ENCODE measurements around the gene ANXA11. TPM values are rescaled to one million over a fixed set of nuclear protein-coding genes. Genes with fewer than 3 reads are reported as not detected.

ANXA11 gene
- polyA plus RNA-seq, 2 of the 4 experiments (the other 2 are of a cell fraction): 92.6 to 119 TPM

- peak; percentile 3 to 6; a peak in 4 of 6 replicates for ATAC-seq
- ChIA-PET CTCF (interaction anchor here (0.8 to 2.9 kb wide), 8 partner anchors 14 to 64 kb away, joined by 3 to 26 read pairs (median 7); no protein-coding TSS in a partner anchor), POLR2A (interaction anchor here (0.7 to 2.3 kb wide), 4 partner anchors 43 to 129 kb away, joined by 3 to 15 read pairs (median 5); no protein-coding TSS in a partner anchor)
- no peak for FAIRE-seq
- Histone ChIP-seq H3K4me1 (peaks cover 40% of the 10 kb centered on the region), H3K27ac (peak overlapping the region; percentile 97), H3K4me2 (peak overlapping the region; percentile 84), H3K4me3 (peak overlapping the region; percentile 95), H3K9me3 (no peaks in the 10 kb centered on the region)
- DNase-seq (ENCODE audit: low read depth in 1 of 2, low spot score in 1 of 2): peak in 1 of 2 experiments; percentile 52
- TF ChIP-seq, protein P1, sequence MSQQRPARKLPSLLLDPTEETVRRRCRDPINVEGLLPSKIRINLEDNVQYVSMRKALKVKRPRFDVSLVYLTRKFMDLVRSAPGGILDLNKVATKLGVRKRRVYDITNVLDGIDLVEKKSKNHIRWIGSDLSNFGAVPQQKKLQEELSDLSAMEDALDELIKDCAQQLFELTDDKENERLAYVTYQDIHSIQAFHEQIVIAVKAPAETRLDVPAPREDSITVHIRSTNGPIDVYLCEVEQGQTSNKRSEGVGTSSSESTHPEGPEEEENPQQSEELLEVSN (IDR thresholded peaks at IDR 0.05; ENCODE audit: borderline replicate concordance, low read depth): no peak
- TF ChIP-seq KDM1A (IDR thresholded peaks at IDR 0.05; ENCODE audit: low read depth) (no peak), ESRRA (IDR thresholded peaks at IDR 0.05; ENCODE audit: borderline replicate concordance, low read length) (no peak), GATA3 (IDR thresholded peaks at IDR 0.05; ENCODE audit: borderline replicate concordance) (no peak), REST (IDR thresholded peaks at IDR 0.05) (no peak), BCL3 (IDR thresholded peaks at IDR 0.05) (0 out of 3 replicates have a peak, but pooled peaks have one; percentile 3), CHD4 (IDR thresholded peaks at IDR 0.05; ENCODE audit: borderline replicate concordance) (no peak), SMC3 (IDR thresholded peaks at IDR 0.05) (no peak), MYC (IDR thresholded peaks at IDR 0.05; ENCODE audit: borderline replicate concordance, low read length) (0 out of 2 replicates have a peak, but pooled peaks have one; percentile 11), ELK1 (IDR thresholded peaks at IDR 0.05; ENCODE audit: low read depth, low read length) (no peak)
- 7% methylated on average over 15 of the region's 15 CpGs for WGBS (ENCODE audit: missing lambda C conversion rate)
Observed at GRCh38 chr10:80207768-80208370, 2.5 kb upstream of the ANXA11 start.

DNA sequence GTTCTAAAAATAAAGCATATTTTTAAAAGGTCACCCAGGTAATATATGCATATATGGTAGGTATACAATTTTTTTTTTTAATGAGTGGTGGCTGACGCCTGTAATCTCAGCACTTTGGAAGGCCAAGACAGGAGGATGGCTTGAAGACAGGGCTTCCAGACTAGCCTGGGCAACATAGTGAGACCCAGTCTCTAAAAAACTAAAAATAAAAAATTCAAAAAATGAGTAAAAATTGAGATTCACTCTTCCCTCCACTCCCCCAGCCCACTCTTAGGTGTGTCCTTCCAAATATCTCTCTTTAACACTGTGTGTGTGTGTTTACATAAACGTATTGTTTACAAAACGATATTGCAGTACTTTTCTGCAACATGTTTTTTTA, 929 bp upstream of the ANXA11 start:
- Histone ChIP-seq H3K9me3 (no peaks in the 10 kb centered on the region), H3K4me3 (peak overlapping the region; percentile 95), H3K27ac (peak overlapping the region; percentile 97), H3K4me1 (peaks cover 56% of the 10 kb centered on the region), H3K4me2 (peak overlapping the region; percentile 84)
- POLR2A ChIA-PET: interaction anchor here (0.7 to 2.3 kb wide), 2 partner anchors 62 to 811 kb away, joined by 3 to 15 read pairs; no protein-coding TSS in a partner anchor
- TF ChIP-seq SMC3 (IDR thresholded peaks at IDR 0.05) (no peak), ZFP36 (IDR thresholded peaks at IDR 0.05; ENCODE audit: borderline replicate concordance, partially characterized antibody) (no peak), HMGXB4 (CRISPR knock-in tag; IDR thresholded peaks at IDR 0.05; ENCODE audit: borderline replicate concordance) (no peak)
- TF ChIP-seq, protein P2, sequence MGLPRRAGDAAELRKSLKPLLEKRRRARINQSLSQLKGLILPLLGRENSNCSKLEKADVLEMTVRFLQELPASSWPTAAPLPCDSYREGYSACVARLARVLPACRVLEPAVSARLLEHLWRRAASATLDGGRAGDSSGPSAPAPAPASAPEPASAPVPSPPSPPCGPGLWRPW (IDR thresholded peaks at IDR 0.05): no peak
- CTCF ChIA-PET: interaction anchor here (2.9 kb wide), 1 partner anchor 62 kb away, joined by 26 read pairs; no protein-coding TSS in a partner anchor
- no peak for DNase-seq (ENCODE audit: low read depth in 1 of 2, low spot score in 1 of 2)
- 12% methylated on average over 3 of the region's 3 CpGs for WGBS (ENCODE audit: missing lambda C conversion rate)
- FAIRE-seq: no peak
- ATAC-seq: no peak

All from A549 (cell line).